ENCODE results near the gene FGL2.
"Not testable (repeated sequence)": the region's sequence is repeated elsewhere in the genome, so short reads cannot be mapped to it uniquely, and the experiment has no call there.

Gene FGL2

DNA sequence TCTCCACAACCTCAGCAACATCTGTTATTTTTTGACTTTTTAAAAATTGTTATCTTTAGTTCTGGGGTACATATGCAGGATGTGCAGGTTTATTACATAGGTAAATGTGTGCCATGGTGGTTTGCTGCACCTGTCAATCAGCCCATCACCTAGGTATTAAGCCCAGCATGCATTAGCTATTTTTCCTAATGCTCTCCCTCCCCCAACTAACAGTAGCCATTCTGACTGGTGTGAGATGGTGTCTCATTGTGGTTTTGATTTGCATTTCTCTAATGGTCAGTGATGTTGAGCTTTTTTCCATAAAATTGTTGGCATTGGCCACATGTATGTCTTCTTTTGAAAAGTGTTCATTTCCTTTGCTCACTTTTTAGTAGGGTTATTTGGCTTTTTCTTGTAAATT, 29.2 kb upstream of the FGL2 start:
- H3K4me1 ChIP-seq; H3K4me3 ChIP-seq; H3K36me3 ChIP-seq (replicated peaks); H3K27me3 ChIP-seq (ENCODE audit: low read depth); H3K9me3 ChIP-seq; in situ Hi-C loops (cut with MboI; ENCODE audit: low sequenced_read_pairs); DNase-seq (ENCODE audit: low spot score in 2 of 2): not testable (repeated sequence)

DNA sequence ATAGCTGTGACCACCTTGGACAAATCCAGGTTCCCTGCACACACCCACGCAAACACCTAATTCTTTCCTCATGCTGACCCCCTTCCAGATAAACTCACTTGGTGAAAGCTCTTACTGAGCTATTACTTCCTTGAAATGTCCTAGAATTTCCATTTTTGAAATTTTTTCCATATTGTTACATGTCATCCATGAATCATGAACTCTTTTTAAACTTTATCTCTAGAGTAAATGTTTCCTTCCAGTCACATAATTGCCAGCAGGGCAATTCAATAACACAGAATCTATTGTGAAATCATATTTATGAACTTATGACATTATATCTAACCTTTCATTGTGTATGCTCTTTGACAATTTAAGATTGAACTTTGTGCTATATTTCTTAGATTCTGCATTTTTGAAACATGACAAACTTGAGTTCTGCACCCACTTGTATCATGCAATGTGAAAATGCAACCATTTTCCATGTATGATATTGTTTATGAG, 26.8 kb upstream of the FGL2 start:
- no peak for DNase-seq (ENCODE audit: low spot score in 2 of 2)
- H3K27me3 ChIP-seq (ENCODE audit: low read depth) = peaks cover 3% of the 10 kb centered on the region; the same call in 1 of the 2 replicates
- H3K36me3 ChIP-seq (replicated peaks) = no peaks in the 10 kb centered on the region
- in situ Hi-C loops (cut with MboI; ENCODE audit: low sequenced_read_pairs) = no loop called here
- no peak overlapping the region for H3K4me3 ChIP-seq
- peaks cover 2% of the 10 kb centered on the region; the same call in 1 of the 2 replicates for H3K9me3 ChIP-seq
- peaks cover 7% of the 10 kb centered on the region for H3K4me1 ChIP-seq

DNA sequence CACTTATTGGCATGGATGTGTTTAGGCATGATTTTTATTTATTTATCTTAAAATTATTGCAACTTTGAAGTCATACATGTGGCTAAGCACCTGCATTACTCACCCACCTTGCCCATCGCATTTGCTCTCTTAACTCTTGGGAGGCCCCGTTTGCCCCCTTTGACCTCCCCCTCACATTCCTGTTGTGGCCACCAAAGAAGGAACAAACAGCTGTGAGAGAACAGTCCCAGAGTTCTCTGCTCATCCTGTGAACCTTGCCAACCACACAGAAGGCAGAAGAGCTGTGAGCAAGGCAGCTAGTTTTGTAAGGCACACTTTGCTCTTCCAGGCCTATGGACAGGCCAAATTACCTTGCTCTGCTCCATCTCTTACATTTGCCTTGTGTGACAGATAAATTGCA, 23.6 kb upstream of the FGL2 start:
- in situ Hi-C loops (cut with MboI; ENCODE audit: low sequenced_read_pairs) = no loop called here
- DNase-seq (ENCODE audit: low spot score in 2 of 2) = no peak

DNA sequence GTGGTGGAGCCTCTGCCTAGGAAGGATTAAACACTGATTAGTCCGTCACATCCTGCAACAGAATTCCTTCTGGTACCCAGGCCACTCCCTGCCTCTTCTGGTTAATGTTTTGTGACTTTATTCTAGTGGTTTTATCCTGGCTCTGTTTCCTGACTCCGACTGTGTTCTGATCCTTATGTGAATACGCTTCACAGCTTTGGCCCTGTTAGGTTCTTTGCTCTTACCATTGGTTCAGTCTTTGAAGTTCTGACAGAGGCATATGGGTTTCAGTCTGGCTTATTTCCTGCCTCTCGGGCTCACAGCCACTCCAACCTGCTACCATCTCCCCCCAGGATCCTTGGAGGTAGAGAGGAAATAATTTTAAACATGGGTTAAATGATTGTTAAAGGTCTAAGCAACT, 23.2 kb upstream of the FGL2 start:
- no peaks in the 10 kb centered on the region for H3K36me3 ChIP-seq (replicated peaks)
- no peak for DNase-seq (ENCODE audit: low spot score in 2 of 2)
- H3K4me1 ChIP-seq = peaks cover 7% of the 10 kb centered on the region
- H3K4me3 ChIP-seq = no peak overlapping the region
- peaks cover 3% of the 10 kb centered on the region for H3K9me3 ChIP-seq
- in situ Hi-C loops (cut with MboI; ENCODE audit: low sequenced_read_pairs) = no loop called here
- H3K27me3 ChIP-seq (ENCODE audit: low read depth) = no peaks in the 10 kb centered on the region

More for the DNA sequence above, 23.6 kb upstream of the FGL2 start:
- Histone ChIP-seq H3K27me3 (ENCODE audit: low read depth) (no peaks in the 10 kb centered on the region), H3K9me3 (peaks cover 3% of the 10 kb centered on the region), H3K36me3 (replicated peaks) (no peaks in the 10 kb centered on the region), H3K4me3 (no peak overlapping the region), H3K4me1 (peaks cover 7% of the 10 kb centered on the region)

DNA sequence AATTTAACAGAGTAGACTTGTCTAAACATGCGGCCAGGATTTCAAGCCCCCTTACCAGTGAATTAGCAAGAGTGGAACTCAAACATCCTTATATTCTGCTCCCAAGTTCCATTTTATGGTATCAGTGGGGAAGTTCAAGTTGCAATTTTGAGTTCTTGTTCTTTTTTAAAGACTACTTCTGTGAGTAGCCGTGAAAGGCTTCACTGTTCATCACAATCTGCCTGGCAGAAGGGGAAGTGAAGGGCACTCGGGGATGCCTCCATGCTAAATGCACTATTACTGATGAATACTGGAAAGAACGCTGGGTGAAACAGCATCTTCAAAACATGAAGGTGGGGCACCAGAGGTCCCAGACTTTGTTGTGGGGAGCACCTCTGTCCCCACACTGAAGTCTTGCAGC, 22.4 kb upstream of the FGL2 start:
- Histone ChIP-seq H3K27me3 (ENCODE audit: low read depth) (no peaks in the 10 kb centered on the region), H3K9me3 (peaks cover 3% of the 10 kb centered on the region), H3K4me1 (peaks cover 7% of the 10 kb centered on the region), H3K36me3 (replicated peaks) (no peaks in the 10 kb centered on the region), H3K4me3 (no peak overlapping the region)
- in situ Hi-C loops (cut with MboI; ENCODE audit: low sequenced_read_pairs) = no loop called here
- DNase-seq (ENCODE audit: low spot score in 2 of 2) = no peak

DNA sequence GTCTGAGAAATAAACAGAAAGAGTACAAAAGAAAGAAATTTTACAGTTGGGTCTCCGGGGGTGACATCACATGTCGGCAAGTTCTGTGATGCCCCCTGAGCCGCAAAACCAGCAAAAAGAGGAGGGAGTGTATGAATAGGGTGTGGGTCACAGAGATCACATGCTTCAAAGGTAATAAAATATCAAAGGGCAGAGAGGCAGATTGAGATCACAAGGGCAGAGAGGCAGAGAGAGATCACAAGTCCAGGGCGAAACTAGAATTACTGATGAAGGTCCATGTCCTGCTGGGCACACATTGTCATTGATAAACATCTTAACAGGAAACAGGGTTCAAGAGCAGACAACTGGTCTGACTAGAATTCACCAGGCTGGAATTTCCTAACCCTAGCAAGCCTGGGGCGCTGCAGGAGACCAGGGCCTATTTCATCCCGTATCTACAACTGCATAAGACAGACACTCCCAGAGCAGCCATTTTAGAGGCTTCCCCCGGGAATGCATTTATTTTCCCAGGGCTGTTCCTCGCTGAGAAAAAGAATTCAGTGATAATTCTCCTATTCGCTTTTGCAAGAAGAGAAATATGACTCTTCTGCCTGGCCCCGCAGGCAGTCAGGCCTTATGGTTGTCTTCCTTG, 20.2 kb upstream of the FGL2 start:
- H3K4me1 ChIP-seq = not testable (repeated sequence)

DNA sequence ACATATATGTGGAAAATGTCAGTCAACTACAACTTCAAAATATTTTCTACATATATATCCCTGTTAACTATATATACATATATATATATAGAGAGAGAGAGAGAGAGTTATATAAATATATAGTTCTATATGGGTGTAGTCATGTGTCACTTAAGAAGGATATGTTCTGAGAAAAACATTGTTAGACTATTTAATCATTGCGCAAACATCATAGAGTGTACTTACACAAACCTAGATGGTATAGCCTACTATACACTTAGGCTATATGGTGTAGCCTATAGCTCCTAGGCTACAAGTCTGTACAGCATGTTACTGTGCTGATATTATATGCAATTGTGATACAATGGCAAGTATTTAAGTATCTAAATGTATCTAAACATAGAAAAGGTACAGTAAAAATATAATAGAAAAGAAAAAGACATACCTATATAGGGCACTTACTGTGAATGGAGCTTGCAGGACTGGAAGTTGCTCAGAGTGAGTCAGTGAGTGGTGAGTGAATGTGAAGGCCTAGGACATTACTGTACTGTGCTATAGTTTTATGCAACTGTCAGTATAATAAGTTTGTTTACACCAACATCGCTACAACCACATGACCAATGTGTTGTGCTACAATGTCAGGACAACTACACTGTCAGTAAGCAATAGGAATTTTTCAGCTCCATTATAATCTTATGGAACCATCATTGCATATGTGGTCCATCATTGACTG, 18.0 kb upstream of the FGL2 start:
- H3K36me3 ChIP-seq (replicated peaks) = no peaks in the 10 kb centered on the region
- peaks cover 3% of the 10 kb centered on the region for H3K9me3 ChIP-seq
- H3K4me1 ChIP-seq = peaks cover 7% of the 10 kb centered on the region
- no peak for DNase-seq (ENCODE audit: low spot score in 2 of 2)
- no peak overlapping the region for H3K4me3 ChIP-seq
- no peaks in the 10 kb centered on the region for H3K27me3 ChIP-seq (ENCODE audit: low read depth)
- in situ Hi-C loops (cut with MboI; ENCODE audit: low sequenced_read_pairs) = no loop called here

More for the DNA sequence above, 20.2 kb upstream of the FGL2 start:
- in situ Hi-C loops (cut with MboI; ENCODE audit: low sequenced_read_pairs); DNase-seq (ENCODE audit: low spot score in 2 of 2); H3K36me3 ChIP-seq (replicated peaks); H3K27me3 ChIP-seq (ENCODE audit: low read depth); H3K4me3 ChIP-seq; H3K9me3 ChIP-seq: not testable (repeated sequence)

DNA sequence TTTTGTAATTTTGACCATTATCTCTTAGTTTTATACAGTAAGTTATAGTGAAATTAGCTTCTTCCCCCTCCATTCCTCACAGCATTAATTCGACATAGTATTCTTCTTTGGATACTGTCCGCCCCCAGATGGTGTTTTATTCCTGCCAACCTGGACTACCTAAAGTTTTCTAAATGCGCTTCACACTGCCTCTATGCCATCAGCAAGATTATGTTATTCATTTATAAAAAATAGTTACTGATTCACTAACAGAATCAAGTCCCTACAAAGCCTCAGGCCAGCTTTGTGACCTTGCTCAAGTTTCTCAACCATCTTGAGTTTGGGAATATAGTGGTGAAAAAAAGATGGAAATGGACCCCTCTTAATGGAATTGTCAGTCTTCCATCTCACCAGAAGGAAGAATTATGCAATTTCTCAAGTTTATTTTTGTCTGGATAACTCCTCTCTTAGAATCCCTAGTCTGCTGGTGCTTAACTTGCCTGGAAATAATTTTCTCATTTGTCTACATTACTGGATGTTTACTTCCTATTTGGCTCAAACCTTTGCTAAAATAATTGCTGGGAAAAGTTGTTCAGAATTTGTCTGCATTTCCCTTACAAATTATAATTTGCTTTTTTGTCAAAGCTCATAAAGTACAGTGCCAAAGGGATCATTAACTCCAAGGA, 16.7 kb upstream of the FGL2 start:
- no peaks in the 10 kb centered on the region for H3K27me3 ChIP-seq (ENCODE audit: low read depth)
- in situ Hi-C loops (cut with MboI; ENCODE audit: low sequenced_read_pairs) = no loop called here
- no peak for DNase-seq (ENCODE audit: low spot score in 2 of 2)
- no peaks in the 10 kb centered on the region for H3K4me1 ChIP-seq
- no peak overlapping the region for H3K4me3 ChIP-seq
- H3K36me3 ChIP-seq (replicated peaks) = no peaks in the 10 kb centered on the region
- peaks cover under 1% of the 10 kb centered on the region; the same call in 1 of the 2 replicates for H3K9me3 ChIP-seq

DNA sequence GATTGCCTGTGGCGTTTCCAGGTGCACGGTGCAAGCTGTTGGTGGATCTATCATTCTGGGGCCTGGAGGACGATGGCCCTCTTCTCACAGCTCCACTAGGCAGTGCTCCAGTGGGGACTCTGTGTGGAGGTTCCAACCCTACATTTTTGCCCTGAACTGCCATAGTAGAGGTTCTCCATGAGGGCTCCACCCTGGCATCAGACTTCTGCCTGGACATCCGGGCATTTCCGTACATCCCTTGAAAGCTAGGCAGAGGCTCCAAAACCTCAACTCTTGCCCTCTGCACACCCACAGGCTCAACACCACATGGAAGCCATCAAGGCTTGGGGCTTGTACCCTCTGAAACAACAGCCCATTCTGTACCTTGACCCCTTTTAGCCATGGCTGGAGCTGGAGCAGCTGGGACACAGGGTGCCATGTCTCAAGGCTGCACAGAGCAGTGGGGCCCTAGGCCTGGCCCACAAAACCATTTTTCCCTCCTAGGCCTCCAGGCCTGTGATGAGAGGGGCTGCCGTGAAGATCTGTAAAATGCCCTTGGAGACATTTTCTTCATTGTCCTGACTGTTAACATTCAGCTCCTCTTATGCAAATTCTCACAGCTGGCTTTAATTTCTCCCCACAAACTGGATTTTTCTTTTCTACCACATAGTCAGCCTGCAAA, 10.0 kb upstream of the FGL2 start:
- H3K4me3 ChIP-seq = no peak overlapping the region
- no peak for DNase-seq (ENCODE audit: low spot score in 2 of 2)

DNA sequence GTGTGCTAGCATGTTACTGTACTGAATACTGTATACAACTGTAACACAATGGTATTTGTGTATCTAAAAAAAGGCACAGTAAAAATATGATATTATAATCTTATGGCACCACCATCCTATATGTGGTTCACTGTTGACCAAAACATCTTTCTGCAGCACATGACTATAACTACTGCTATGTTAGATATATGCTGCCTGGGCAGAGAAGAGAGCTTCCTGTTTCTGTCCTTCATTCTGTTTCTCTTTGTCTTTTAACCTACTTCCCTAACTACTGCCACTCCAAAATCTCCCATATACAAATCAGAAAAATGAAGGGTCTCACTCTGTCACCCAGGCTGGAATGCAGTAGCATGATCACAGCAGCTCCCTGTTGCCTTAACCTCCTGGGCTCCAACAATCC, 8.8 kb upstream of the FGL2 start:
- H3K4me3 ChIP-seq = no peak overlapping the region
- H3K27me3 ChIP-seq (ENCODE audit: low read depth) = no peaks in the 10 kb centered on the region
- in situ Hi-C loops (cut with MboI; ENCODE audit: low sequenced_read_pairs) = no loop called here
- no peaks in the 10 kb centered on the region for H3K36me3 ChIP-seq (replicated peaks)
- H3K4me1 ChIP-seq = no peaks in the 10 kb centered on the region
- H3K9me3 ChIP-seq = peaks cover 5% of the 10 kb centered on the region
- no peak for DNase-seq (ENCODE audit: low spot score in 2 of 2)

More for the DNA sequence above, 10.0 kb upstream of the FGL2 start:
- H3K27me3 ChIP-seq (ENCODE audit: low read depth) = no peaks in the 10 kb centered on the region
- no peaks in the 10 kb centered on the region for H3K4me1 ChIP-seq
- in situ Hi-C loops (cut with MboI; ENCODE audit: low sequenced_read_pairs) = no loop called here
- H3K36me3 ChIP-seq (replicated peaks) = no peaks in the 10 kb centered on the region
- H3K9me3 ChIP-seq = peaks cover 5% of the 10 kb centered on the region

DNA sequence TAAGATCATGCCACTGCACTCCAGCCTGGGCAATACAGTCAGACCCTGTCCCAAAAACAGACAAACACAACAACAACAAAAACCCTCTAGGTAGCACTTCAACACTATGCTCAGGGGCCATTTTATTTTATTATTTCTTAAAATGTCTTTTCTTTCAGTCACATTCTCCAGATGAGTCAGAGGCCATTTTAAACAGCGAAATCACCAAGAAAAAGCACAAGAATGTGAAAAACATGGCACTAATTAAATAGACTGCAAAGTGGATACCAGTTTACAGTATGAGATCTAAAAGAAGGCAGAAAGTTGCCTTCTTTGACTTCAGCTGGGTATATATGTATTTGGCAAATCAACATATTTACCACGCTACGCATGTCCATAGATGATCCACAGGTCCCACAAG, 6.1 kb upstream of the FGL2 start:
- in situ Hi-C loops (cut with MboI; ENCODE audit: low sequenced_read_pairs) = no loop called here
- H3K9me3 ChIP-seq = peaks cover 5% of the 10 kb centered on the region
- H3K4me1 ChIP-seq = no peaks in the 10 kb centered on the region

DNA sequence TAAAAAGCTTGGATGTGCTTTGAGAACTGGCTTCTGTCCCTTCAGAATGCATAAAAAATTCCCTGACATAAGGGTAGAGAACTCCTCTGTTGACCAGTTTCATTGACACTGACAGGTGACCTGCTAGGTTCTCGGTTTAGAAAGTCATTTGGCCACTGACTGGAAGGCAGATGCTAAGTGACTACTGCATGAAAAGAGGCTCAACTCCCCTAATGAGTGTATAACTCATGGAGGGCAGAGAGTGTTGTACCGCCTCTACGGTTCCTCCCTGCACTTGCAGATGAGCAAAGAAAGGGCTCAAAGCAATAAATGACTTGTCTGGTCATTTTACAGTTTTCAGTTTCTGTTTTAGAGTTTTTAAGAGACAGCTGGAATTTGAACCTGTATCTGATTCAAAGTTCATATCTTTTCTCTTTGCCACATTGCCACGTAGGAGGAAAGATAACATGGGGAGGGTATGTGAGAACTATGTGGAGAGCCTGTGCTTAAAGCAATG, 2.9 kb upstream of the FGL2 start:
- H3K36me3 ChIP-seq (replicated peaks) = no peaks in the 10 kb centered on the region
- H3K4me3 ChIP-seq = no peak overlapping the region
- in situ Hi-C loops (cut with MboI; ENCODE audit: low sequenced_read_pairs) = no loop called here
- no peaks in the 10 kb centered on the region for H3K9me3 ChIP-seq
- H3K4me1 ChIP-seq = no peaks in the 10 kb centered on the region
- no peak for DNase-seq (ENCODE audit: low spot score in 2 of 2)
- H3K27me3 ChIP-seq (ENCODE audit: low read depth) = peaks cover 5% of the 10 kb centered on the region

More for the DNA sequence above, 6.1 kb upstream of the FGL2 start:
- no peak for DNase-seq (ENCODE audit: low spot score in 2 of 2)
- Histone ChIP-seq H3K4me3 (no peak overlapping the region), H3K36me3 (replicated peaks) (no peaks in the 10 kb centered on the region), H3K27me3 (ENCODE audit: low read depth) (no peaks in the 10 kb centered on the region)

DNA sequence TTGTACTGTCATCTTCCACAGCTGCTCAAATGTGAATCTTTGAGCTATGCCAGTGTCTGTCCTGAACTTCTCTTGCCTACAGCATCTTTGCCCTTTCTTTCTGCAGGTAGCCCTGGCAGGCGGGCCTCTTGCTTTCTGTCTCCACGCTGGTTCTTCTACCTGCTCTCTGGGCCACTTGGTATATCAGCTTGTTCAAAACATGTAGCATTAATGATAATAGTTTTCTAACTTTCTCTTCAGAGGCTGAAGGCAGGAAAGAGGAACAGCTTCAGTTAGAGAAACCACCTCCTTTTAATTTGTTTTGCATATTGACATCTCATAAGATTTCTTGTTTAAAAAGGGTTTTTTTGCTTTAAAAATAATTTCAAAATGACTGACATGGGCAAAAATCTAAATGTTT, 923 bp upstream of the FGL2 start:
- no peak for DNase-seq (ENCODE audit: low spot score in 2 of 2)
- Histone ChIP-seq H3K27me3 (ENCODE audit: low read depth) (peaks cover 5% of the 10 kb centered on the region), H3K4me3 (no peak overlapping the region), H3K4me1 (no peaks in the 10 kb centered on the region), H3K36me3 (replicated peaks) (no peaks in the 10 kb centered on the region), H3K9me3 (no peaks in the 10 kb centered on the region)
- in situ Hi-C loops (cut with MboI; ENCODE audit: low sequenced_read_pairs) = no loop called here

Measured in HAP-1 (cell line).